Activated T-helper 1 cell treated with Interleukin-2 at 50 U/mL for 16 hours (primary cell): ENCODE measurements around the gene RFTN1.
"Not testable (repeated sequence)": the region's sequence is repeated elsewhere in the genome, so short reads cannot be mapped to it uniquely, and the experiment has no call there.

Experiments used
- DNase-seq: peaks from one replicate; pipeline ENCODE4 v3.0.0-alpha.2; 2020; ENCODE audit warnings: low read depth

RFTN1 gene

DNA sequence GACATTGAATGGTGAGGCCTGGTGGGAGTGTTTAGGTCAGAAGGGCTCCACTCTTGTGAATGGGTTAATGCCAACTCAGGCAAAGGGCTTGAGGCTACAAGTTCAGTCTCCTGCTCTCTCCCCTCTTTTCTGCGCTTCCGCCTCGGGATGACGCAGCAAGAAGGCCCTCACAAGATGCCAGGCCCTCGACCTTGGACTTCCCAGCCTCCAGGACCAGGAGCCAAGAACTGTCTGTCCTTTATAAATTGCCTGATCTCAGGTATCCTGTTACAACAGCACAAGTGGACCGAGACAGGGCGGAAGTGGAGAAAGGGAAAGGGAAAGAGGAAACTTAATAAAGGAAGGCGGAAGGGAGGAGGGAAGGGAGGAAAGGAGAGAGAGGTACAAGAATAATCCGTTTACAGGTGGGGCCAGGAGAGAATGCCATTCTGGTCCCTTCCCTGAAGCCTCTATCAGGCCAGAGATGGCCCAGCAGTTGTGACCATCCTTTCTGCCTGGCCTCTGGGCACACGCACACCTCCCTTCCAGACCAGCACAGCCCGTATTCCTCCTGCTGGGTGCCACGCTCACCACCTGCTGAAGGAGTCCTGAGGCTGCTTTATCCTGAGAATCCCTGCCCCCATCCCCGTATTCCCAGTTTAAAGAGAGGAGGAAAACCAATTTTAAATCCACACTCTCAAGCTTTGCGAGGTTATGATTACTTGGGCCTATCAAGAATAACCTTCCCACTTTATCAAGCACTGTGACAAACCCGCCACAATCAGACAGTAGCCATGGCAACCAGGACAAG lies 184.3 kb downstream of the RFTN1 start:
- DNase-seq = no peak

DNA sequence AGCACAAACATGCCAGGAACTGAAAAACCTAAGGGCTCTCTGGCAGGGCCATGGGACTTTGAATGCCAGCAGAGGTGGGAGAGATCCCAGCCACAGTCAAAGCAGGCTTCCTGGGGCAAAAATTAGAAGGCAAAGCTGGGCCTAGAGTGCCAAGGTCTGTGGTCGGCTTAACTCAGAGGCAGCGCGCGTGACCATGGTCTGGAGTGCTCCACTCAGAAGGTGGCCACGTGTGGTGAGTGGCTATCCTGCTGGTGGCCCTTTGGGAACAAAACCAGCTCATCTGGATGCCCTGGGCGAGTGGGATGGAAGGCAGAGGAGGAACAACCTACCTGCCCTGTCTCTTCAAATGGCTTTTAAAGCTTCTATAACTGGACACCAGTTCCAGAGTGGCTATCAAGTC lies 185.4 kb downstream of the RFTN1 start:
- DNase-seq = no peak

DNA sequence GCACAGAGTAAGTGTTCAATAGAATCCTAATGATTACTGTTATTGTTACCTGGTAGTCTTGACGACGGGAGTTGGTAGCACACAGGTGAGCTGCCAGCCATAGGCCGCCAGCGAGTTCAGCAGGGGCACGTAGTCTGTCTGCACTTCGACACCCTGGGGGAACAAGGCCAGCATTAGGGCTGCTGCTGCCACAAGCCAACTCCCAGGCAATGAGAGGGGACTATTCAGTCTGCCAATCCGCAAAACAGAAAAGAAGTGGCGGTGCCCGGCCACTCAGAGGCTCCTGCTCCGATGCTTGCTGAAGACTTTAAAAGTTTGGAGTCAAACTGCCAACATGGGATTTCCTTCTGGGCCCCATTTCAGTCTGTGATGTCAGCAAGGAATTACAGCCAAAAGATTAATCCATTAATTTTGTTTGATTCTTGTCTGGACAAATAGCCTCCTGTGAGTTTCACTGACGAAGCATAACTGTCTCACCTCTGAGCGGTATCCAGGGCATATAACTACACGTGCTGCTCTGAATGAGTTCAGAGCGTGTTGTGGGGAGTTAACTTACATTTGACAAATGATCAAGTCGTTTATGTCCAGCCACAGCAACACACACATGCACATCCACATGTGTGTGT lies 186.7 kb downstream of the RFTN1 start:
- no peak for DNase-seq

DNA sequence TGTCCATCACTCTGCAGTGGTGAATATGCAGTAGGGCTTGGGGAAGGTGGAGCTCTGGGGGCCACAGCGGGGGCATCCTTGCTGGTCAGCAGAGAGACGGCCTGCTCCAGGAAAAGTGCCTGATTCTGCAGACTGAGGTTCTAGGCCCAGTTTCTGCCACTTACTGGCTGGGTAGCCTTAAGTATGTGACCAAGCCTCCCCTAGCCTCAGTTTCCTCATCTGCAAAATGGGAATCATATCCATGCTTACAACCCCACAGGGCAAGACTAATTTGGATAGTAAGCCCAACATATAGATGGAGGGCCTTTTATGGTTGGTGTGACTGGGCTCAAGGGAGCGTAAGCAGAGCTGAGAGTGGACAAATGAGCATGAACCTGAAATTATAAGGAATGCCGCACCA lies 187.6 kb downstream of the RFTN1 start:
- no peak for DNase-seq

DNA sequence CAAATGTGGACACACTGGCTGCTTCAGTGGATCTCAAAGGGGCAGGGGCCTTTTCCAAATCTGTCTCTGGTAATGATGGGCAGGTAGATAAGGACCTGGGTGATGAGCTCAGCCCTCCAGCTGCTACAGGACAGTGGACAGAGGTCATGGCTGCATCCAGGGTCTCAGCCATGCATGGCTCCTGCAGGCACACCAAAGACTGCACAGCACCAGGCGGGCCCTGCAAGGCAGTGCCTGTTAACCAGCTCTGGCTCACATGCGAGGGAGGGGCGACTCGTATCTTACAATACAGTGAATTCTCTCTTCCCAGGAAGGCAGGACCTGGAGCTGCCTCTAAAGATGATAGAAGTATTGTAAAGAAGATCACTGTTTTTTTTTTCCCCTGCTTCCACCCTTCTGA lies 189.8 kb downstream of the RFTN1 start:
- DNase-seq = no peak

DNA sequence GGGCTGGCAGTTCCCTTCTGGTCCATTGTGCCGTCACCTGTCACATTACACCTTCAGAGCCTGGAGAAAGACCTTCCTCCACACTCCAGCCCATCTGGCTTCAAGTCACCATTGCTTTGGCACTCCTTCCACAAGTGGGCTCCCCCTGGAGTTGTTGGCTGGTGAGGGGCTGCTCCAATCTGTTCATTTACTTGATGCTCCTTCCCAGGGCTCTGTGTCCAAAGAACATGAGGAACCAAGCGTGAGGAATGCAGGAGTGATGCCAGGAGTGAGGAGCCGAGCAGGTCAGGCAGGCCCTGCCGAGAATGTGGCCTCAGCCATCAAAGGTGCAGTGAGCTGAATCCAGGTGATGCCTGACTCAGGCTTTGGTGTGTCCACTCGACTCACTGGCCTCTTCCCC lies 191.3 kb downstream of the RFTN1 start:
- DNase-seq = no peak

DNA sequence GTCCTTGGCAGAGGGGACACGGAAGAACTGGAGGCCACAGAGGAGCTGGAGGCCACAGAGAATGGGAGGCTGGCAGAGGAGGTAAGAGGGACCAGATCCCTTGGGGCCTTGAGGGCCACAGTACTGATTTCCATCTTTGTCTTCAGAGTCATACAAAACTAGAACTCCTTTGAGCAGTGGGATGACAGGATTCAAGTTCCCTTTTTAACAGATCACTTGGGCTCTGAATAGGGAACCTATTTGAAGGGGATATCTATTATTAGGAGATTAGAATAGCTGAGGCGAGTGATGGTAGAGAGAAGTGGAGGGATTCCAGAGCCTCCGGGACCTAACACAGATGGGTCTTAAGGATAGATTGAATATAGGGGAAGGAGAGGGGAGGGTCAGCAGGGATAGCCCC lies 192.8 kb downstream of the RFTN1 start:
- no peak for DNase-seq

DNA sequence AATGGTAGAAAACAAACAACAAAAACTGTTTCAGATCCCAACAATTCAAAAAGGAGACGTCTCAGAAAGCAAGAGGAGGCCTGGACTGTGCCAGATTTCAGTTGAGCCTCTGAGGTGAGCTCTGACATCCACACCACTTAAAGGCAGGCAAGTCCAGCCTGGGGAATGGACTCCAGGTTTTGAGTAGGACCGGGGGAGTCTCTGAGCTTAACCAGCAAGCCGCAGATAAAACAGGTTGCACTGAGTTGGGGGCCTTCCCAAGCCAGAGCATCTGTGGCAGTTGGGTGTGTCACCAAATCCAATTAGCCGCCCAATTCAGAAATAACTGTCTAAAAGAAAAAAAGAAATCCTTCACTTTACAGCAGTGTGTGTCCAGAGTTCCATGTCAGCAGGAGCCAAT lies 193.8 kb downstream of the RFTN1 start:
- DNase-seq = no peak

DNA sequence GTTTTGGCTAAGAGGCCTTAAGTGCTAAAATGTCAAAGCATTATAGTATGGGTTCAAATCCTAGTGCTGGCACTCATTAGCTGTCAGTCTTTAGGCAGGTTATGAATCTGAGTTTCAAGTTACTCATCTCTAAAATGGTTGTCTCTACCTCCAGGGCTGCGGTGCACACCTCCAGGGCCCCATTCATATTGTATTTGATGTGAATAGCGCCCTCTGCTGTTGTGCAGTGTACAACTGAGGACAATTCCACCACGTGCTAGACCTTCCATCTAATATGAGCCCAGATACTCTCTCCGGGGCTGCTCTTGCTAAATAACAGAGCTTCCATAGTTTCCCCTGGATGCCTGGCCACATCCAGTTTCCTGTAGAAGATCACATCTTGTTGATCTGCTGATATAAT lies 194.2 kb downstream of the RFTN1 start:
- peak; percentile 59 for DNase-seq

DNA sequence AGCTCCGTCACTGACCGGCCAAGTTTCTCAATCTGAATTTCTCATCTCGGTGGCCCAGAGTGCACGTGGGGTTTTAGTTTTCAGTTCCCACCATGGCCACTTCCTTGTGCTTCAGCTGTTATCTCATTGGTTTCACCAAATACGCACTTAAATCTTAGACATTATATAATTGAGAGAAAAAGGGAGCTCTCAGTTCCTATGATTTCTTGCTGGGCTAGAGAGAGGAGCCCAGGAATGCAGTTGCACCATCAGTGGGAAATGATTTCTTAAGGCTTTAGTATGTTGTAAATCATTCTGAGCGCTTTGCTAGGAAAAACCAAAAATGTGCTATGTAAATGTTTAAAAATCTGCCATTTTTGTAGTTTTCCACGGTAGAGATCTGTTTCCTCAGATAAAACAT lies 195.3 kb downstream of the RFTN1 start:
- no peak for DNase-seq

DNA sequence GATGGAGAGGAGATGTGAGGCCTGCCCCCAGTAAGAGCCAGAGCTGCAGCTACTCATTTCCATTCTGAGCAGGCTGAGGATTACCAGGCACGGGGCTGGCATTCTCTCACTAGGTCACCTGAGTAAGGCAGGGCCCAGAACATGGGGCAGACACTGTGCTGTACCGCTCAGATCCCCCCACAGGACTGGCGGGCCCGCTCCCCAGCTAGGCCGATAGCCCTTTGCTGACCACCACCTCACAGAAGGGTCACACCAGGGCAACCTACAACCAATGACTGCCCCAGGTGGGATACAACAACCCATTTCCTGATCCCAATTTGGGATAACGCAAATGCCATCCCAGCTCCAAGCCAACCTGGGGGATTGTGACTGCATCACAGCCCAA lies 195.9 kb downstream of the RFTN1 start:
- DNase-seq = no peak

DNA sequence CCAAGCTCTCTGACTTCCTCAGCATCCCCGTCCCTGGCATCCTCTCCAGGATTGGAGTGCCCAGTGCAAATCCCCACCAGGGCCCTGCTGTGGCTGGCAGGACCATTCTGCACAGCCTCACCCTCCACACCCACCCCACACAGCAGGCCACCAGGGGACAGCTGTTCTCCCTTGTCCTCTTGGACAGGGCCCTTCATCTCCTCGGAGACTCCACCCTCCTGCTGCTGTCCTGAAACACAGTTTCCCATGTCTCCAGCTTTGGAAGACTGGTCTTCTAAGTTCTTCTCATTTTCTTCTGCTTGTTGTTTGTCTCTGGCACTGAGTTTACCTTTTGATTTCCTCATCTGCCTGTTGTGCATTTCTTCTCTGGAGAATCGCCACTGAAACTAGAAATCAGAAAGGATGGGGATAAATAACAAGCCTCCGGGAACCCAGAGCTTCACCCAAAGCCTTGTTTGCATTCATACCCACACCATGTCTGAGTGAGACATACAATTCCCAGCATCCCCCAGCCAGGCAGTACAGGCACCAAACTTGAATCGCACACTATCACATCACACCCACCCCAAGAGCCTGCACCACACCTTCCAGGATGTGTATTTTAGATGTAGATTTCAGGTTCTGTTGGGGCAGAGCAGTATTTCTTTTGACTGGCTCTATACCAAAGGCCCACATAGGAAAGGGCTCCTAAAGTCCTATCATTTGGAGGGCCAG lies 196.5 kb downstream of the RFTN1 start:
- DNase-seq = no peak

DNA sequence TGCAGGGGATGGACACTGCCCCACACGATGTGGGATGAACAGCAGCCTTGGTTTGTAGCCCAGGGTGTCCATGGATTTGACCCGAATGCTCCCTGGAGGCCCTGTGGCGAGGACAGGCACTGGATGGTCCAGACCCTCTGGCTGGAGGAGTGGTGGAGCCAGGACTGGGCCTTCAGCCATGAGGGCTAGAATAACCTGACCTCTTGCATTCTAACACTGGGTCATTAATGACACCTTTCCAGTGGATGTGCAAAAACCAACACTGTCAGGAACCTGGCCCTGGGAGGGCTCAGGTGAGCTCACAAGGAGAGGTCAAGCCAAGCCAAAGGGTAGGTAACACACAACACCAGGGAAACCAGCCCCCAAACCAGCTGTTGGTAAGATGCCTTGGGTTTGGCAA lies 197.1 kb downstream of the RFTN1 start:
- DNase-seq = no peak

DNA sequence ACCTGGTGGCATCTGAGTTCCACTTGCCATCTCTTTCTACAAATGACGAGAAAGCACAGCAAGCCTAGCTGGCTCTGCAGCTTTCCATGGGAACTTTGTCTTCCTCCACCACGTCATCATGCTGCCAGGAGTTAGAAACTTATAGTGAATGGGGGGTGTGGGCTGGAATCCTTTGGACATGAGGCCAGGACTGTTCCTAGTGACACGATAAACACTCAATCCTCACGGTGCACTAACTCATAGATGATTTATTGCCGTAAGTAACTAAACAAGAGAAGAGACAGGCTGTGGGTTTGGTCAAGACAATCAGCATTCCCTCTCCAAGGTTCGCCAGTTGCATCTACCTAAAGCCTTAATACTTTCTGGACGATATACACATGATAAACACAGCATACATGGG lies 197.9 kb downstream of the RFTN1 start:
- DNase-seq = no peak

DNA sequence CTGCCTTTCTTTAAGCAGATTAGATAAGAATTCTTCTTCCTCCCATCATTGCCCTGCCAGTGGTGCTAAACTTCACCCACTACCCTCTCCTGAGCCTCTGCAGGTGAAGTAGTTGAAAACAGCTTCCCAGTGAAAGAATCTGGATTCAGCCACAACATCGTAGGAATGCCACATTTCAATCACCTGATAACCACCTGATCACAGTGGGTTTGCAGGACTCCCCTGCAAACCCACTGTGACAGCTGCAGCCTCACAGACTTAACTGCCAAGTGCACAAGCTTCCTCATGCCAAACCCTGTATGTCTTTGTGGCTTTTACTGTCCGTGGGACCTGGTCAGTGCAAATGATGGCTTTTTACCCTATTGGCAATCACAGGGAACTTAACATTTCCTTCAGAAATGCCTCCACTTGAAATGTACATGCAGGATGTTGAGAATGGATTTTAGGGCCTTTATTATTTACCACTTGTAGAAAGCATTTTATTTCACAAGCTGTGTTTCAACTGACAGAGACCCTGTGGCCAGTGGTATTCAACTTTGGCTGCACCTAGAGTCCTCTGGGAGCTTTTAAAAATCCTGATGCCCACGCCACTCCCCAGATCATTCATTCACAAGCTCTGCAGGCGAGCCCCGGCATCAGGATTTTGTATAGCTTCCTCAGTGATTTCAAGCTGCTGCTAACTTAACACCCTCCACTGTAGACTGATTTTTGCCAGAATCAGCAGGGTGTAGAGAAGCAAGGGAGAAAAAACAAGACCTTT lies 199.4 kb downstream of the RFTN1 start:
- DNase-seq = no peak

DNA sequence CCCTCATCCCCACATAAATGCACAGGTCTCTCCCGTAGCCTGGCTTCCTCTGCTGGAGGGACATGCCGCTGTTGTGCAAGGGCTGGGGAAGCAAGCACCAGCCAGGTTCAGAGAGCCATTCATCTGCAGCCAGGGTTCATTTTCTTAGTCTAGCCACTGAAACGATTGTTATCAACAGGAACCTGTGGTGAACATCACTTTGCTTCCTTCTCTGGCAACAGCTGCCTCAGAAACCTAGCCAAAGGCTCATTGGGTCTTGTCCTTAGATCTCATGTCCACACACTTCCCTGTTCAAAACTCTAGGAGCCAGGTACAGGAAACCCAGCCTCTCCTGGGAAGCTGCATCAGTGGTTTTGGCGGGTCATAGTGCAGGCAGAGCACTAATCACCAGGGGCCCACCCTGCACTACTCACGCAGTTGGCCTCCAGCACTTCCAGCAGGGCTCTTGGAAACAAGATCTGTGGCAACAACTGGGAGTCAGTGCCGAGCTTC lies 201.5 kb downstream of the RFTN1 start:
- DNase-seq = peak; percentile 31

DNA sequence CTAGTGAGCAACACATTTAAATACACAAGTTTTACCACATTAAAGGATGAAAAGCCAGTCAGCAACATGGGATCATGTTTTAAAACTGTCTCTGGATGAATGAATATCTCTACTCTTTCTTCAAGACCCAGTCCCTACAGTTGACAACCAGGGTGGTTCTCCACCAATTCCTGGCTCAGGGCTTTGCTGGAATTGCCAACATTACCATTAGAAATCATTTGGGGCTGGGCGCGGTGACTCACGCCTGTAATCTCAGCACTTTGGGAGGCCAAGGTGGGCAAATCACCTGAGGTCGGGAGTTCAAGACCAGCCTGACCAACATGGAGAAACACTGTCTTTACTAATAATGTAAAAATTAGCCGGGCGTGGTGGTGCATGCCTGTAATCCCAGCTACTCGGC lies 203.0 kb downstream of the RFTN1 start:
- DNase-seq = not testable (repeated sequence)

DNA sequence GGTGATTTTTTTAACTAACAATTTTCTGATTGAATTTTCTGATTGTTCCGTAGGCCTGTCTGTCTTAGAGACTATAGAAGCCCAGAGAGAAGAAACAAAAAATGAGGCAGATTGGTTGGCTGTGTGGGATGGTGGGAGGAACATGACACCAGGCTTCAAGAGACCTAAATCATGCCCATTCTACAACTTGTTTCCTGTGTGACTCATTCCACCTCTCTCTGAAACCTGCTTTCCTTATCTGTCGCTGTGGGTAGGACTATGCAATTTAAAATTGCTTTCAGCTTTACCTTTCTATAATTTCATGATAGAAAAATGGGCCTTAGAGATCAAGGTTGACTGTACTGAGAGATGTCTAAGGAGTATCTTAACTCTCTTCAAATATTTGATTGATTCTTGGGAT lies 203.9 kb downstream of the RFTN1 start:
- DNase-seq = no peak

DNA sequence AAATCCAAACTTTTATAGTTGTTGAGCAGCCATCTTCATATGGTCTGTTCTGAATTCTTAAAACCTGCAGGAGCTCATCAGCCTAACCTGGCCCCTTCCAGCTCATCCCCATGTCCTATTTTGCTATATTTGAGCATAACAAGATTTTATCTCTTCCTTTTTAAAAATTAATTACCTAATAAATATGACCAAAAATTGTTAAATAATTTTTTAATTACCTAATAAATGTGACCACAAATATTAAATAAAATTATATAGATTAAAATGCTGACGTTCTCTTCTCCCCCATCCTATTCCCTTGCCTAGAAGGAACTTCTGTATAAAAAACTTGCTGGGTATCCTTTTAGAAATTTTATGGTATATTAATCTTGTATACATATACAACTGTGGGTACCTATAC lies 204.8 kb downstream of the RFTN1 start:
- no peak for DNase-seq

DNA sequence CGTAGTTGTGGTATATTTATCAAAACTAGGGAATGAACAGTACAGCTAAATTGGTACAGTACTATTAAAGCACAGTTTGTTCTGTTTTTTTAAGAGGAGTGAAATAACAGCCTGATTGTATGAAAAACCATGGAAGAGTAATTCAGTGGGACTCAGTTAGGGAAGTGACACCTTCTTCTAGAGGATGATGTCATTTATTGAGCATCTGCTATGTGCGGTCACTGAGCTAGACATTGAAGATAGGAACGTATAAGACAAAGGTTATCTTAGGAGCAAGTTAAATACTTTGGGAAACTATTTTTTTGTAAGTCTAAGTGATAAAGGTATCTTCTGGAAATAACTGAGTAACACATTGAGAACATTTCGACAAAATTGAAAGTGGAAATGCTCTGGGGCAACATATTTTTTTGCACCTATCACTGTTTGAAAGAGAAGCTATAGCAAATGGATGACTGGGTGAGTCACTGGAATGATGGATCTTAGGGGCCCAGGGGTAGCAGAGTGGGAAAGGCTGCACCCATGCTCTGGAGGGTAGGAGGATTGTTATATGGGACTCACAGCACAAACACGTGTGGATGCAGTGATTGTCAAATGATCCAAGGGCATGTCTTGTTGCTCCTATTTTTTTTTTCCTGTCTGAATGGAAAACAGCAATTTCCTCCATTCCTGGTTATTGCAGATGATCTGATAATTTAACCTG lies 205.5 kb downstream of the RFTN1 start:
- no peak for DNase-seq

DNA sequence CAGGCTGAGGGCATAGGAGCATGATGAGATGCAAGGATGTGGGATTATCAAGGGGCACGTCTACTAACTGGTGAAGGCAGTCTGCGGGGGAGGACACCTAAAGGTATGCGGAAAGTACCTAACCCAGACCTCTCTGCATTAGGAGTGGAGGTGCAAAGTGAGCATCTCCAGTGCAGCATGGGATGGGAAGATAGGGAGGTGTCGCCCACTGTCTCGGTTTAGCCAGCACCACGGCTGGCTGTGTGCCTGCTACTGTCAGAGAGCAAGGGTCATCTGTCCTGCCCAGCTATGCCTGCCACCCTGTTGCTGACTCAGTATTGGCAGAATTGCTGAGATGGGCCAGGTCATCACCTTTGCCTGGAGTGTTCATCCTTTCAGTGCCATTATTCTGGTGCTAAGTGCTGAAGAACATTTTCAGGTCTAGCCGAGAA lies 208.4 kb downstream of the RFTN1 start:
- no peak for DNase-seq
